Measurements from ENCODE around the gene OR51B5. TPM values are rescaled to one million over a fixed set of nuclear protein-coding genes. Genes with fewer than 3 reads are reported as not detected.
"Not testable (repeated sequence)": the region's sequence is repeated elsewhere in the genome, so short reads cannot be mapped to it uniquely, and the experiment has no call there.

OR51B5 gene
- total RNA-seq, 2 experiments from 2014 or later: 0.16 TPM; not detected in 1

GRCh38 chr11:5345831-5346230, 2.5 kb upstream of the OR51B5 start:
- no peaks in the 10 kb centered on the region for H4K20me1 ChIP-seq (ENCODE audit: insufficient read depth, low read length)
- H3K9me2 ChIP-seq (ENCODE audit: insufficient read depth, low read length): no peaks in the 10 kb centered on the region
- no peak overlapping the region for H3K27ac ChIP-seq (ENCODE audit: low read depth, low read length, poor library complexity, severe bottlenecking)
- POLR2A ChIA-PET: no interaction called here
- no TSS peak for BruUV-seq (replicated peaks)
- no peak overlapping the region for H2AFZ ChIP-seq (ENCODE audit: low read length)
- no peak for TF ChIP-seq CTCF (conservative IDR thresholded peaks at IDR 0.05; ENCODE audit: low read length)
- TF ChIP-seq EZH2phosphoT487 (IDR thresholded peaks at IDR 0.05; ENCODE audit: borderline replicate concordance, low read depth, low read length): no peak
- intact Hi-C loops (cut with micrococcal nuclease; ENCODE audit: unreplicated experiment): no loop called here
- no peak overlapping the region for H3K4me2 ChIP-seq (ENCODE audit: low read length)
- no peaks in the 10 kb centered on the region for H3K79me2 ChIP-seq (ENCODE audit: insufficient read depth, low read depth, low read length)
- no peak overlapping the region for H3K4me3 ChIP-seq (ENCODE audit: low read depth, low read length, poor library complexity, severe bottlenecking)
- no peaks in the 10 kb centered on the region for H3K4me1 ChIP-seq (ENCODE audit: insufficient read depth, low read length, poor library complexity, severe bottlenecking)
- no peaks in the 10 kb centered on the region for H3K36me3 ChIP-seq (ENCODE audit: insufficient read depth, low read length)
- H3K9me3 ChIP-seq (ENCODE audit: low read length): no peaks in the 10 kb centered on the region
- no peak for DNase-seq (ENCODE audit: low spot score)
- CTCF ChIA-PET (ENCODE audit: unreplicated experiment): no interaction called here

- H3K4me2 ChIP-seq (ENCODE audit: low read length): no peak overlapping the region
- H3K9me3 ChIP-seq (ENCODE audit: low read length): no peaks in the 10 kb centered on the region
- no peak overlapping the region for H3K27ac ChIP-seq (ENCODE audit: low read depth, low read length, poor library complexity, severe bottlenecking)
- no peaks in the 10 kb centered on the region for H3K36me3 ChIP-seq (ENCODE audit: insufficient read depth, low read length)
- BruUV-seq (replicated peaks): no TSS peak
- TF ChIP-seq EZH2phosphoT487 (IDR thresholded peaks at IDR 0.05; ENCODE audit: borderline replicate concordance, low read depth, low read length) (no peak), CTCF (conservative IDR thresholded peaks at IDR 0.05; ENCODE audit: low read length) (no peak)
- no peak overlapping the region for H3K4me3 ChIP-seq (ENCODE audit: low read depth, low read length, poor library complexity, severe bottlenecking)
- ChIA-PET CTCF (ENCODE audit: unreplicated experiment) (no interaction called here), POLR2A (no interaction called here)
- DNase-seq (ENCODE audit: low spot score): no peak
- intact Hi-C loops (cut with micrococcal nuclease; ENCODE audit: unreplicated experiment): no loop called here
- no peaks in the 10 kb centered on the region for H4K20me1 ChIP-seq (ENCODE audit: insufficient read depth, low read length)
- H3K9me2 ChIP-seq (ENCODE audit: insufficient read depth, low read length): no peaks in the 10 kb centered on the region
- H2AFZ ChIP-seq (ENCODE audit: low read length): no peak overlapping the region
- no peaks in the 10 kb centered on the region for H3K79me2 ChIP-seq (ENCODE audit: insufficient read depth, low read depth, low read length)
- no peaks in the 10 kb centered on the region for H3K4me1 ChIP-seq (ENCODE audit: insufficient read depth, low read length, poor library complexity, severe bottlenecking)
These were observed 3.5 kb downstream of the OR51B5 start for GRCh38 chr11:5339771-5340322.

GRCh38 chr11:5337253-5337652, 6.1 kb downstream of the OR51B5 start:
- H3K4me1 ChIP-seq (ENCODE audit: insufficient read depth, low read length, poor library complexity, severe bottlenecking); H4K20me1 ChIP-seq (ENCODE audit: insufficient read depth, low read length); CTCF ChIA-PET (ENCODE audit: unreplicated experiment); H3K36me3 ChIP-seq (ENCODE audit: insufficient read depth, low read length); DNase-seq (ENCODE audit: low spot score); POLR2A ChIA-PET; H2AFZ ChIP-seq (ENCODE audit: low read length); BruUV-seq (replicated peaks); H3K9me3 ChIP-seq (ENCODE audit: low read length); H3K4me3 ChIP-seq (ENCODE audit: low read depth, low read length, poor library complexity, severe bottlenecking); H3K79me2 ChIP-seq (ENCODE audit: insufficient read depth, low read depth, low read length); H3K27ac ChIP-seq (ENCODE audit: low read depth, low read length, poor library complexity, severe bottlenecking); H3K4me2 ChIP-seq (ENCODE audit: low read length); intact Hi-C loops (cut with micrococcal nuclease; ENCODE audit: unreplicated experiment); H3K9me2 ChIP-seq (ENCODE audit: insufficient read depth, low read length): not testable (repeated sequence)
